ENCODE results near the gene SKIC8. TPM values are rescaled to one million over a fixed set of nuclear protein-coding genes. Genes with fewer than 3 reads are reported as not detected.

SKIC8 gene
- total RNA-seq, result 10 to 100 TPM; 44.5 to 44.7 TPM

DNA sequence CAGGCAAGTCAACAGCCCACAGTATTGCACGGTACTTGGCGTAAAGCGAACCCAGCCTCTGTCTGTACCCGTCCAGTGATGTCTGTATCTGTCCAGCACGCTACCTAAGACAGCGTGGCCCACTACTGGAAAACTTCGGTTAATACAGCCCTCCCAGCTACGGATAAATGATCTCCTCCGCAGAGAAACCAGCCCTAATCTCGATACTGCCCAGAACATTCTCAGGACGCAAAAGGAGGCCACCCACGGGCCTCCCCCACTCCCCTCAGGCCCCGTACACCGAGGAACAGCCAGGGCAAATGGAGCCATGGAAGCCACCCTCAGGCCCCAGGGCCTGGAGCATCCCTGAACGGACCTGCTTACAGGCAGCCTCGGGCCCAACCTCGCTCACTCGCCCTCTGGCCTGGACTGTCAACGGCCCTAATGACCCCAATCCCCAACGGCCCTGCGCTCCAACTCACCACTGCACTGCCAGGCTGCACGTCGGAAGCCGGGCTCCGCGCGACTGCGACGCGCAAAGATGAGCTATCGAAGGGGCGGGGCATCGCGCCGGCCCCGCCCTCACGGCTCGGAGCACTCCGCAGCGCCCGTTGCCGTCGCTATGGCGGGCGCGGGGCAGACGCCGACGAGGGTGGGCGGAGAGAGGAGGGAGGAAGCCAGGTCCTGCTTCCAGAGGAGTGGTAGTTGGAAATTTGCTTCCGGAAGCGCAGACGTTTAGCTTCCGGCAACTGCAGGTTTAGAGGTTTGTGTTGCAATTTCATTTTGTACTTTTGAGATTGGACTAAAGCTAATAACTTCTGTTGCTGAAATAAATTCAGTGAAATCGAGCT is at the start of gene SKIC8:
Gene SKIC8 (minus strand): TSS at position 509 of the 830 bp plus-strand sequence. CDS start 3,923 bp downstream, outside the sequence.
- H3K4me1 Mint-ChIP-seq, result peaks cover 27% of the 10 kb centered on the region
- peaks cover 3% of the 10 kb centered on the region for H3K27me3 Mint-ChIP-seq
- H3K9me3 Mint-ChIP-seq, result no peaks in the 10 kb centered on the region
- H3K4me3 Mint-ChIP-seq, result peak within 1 kb of the TSS; percentile 99
- H3K27ac Mint-ChIP-seq, result peak within 1 kb of the TSS; percentile 98
- peak; percentile 91 for DNase-seq
- ChIA-PET POLR2A (interaction anchor here (0.6 to 1.0 kb wide), 5 partner anchors 20 to 241 kb away, joined by 3 to 4 read pairs (median 3); partner anchors contain the start of genes DNAJA4 and PSMA4), CTCF (interaction anchor here (0.7 to 3.0 kb wide), 10 partner anchors 8 to 330 kb away, joined by 3 to 16 read pairs (median 4); partner anchors contain the start of gene DNAJA4)
- H3K36me3 Mint-ChIP-seq (ENCODE audit: low read depth), result peaks cover 4% of the 10 kb centered on the region

DNA sequence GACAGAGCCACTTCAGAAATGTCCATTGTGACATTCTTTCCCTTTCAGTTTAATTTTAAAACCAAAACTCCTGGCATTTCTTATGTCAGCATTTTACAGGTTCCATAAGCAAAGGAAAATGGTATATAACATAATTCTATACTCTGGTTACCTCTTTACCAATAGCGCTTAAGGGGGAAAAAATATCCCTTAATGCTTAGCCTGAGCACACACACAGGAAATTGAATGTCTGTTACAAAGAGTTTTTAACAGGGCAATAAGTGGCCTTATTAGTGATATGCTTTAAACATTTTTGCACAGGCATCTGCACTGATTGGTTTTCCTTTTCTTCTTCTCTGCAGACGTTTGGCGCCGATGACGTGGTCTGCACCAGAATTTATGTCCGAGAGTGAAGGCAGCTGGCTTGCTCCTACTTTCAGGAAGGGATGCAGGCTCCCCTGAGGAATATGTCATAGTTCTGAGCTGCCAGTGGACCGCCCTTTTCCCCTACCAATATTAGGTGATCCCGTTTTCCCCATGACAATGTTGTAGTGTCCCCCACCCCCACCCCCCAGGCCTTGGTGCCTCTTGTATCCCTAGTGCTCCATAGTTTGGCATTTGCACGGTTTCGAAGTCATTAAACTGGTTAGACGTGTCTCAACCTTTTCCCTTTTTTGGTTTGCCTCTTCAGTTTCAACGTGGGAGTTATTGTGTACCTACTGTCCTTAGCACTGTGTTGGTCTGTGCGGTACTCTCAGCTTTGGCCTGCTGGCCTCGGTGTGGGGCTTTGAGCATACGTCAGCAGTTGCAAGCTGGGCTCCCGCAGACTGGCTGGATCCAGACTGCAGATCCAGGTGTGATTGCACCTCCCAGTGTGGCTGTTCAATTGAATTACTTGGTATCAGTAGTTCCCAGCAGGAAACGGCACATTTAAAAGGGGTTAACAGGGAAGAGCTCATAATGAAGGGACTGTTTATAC is 48.5 kb upstream of the SKIC8 start:
- H3K27ac Mint-ChIP-seq, result no peak overlapping the region

DNA sequence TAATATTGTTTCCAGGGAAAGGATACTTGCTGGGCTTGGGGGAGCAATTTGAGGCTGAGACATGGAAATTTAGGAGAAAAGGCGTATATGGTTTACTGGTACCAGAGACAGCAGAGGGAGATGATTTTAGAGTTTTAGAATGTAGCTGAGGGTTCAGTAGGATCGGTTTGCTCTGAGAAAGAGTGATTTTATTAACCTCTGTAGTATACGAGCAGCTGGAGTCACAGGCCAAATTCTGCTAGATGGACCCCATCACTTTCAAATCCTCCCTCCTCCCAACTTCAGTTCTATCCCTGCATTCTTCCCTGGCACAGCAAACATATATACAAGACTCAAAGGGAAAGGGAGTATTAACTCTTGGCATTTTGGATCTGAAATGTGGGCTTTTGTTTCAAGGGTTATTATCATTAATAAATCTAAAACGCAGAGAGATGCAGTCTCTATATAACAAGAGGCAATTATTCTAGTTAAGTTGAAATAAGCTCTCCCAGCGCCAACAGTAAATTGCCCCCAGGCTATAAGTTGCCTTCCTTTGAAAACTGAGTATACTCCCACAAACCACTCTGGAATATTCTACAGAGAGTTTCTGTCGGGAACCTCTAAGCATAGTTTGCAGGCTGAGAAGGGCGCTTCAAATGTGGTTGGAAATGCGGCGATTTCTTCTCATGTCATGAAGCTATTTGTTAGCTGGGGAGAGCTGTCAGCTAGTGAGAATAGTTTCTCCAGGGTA is 46.2 kb upstream of the SKIC8 start:
- Mint-ChIP-seq H3K9me3 (no peaks in the 10 kb centered on the region), H3K4me1 (no peaks in the 10 kb centered on the region), H3K4me3 (no peak overlapping the region), H3K27ac (no peak overlapping the region), H3K27me3 (peaks cover 42% of the 10 kb centered on the region), H3K36me3 (ENCODE audit: low read depth) (no peaks in the 10 kb centered on the region)
- ChIA-PET POLR2A (no interaction called here), CTCF (interaction anchor here (2.1 kb wide), 1 partner anchor 12 kb away, joined by 9 read pairs; no protein-coding TSS in a partner anchor)
- no peak for DNase-seq

More for the DNA sequence above, 48.5 kb upstream of the SKIC8 start:
- POLR2A ChIA-PET, result no interaction called here
- H3K36me3 Mint-ChIP-seq (ENCODE audit: low read depth), result no peaks in the 10 kb centered on the region
- no peak overlapping the region for H3K4me3 Mint-ChIP-seq
- peaks cover 21% of the 10 kb centered on the region for H3K27me3 Mint-ChIP-seq
- DNase-seq, result no peak
- H3K4me1 Mint-ChIP-seq, result no peaks in the 10 kb centered on the region
- no peaks in the 10 kb centered on the region for H3K9me3 Mint-ChIP-seq
- CTCF ChIA-PET, result interaction anchor here (1.1 to 1.5 kb wide), 2 partner anchors 10 to 20 kb away, joined by 3 read pairs; no protein-coding TSS in a partner anchor

DNA sequence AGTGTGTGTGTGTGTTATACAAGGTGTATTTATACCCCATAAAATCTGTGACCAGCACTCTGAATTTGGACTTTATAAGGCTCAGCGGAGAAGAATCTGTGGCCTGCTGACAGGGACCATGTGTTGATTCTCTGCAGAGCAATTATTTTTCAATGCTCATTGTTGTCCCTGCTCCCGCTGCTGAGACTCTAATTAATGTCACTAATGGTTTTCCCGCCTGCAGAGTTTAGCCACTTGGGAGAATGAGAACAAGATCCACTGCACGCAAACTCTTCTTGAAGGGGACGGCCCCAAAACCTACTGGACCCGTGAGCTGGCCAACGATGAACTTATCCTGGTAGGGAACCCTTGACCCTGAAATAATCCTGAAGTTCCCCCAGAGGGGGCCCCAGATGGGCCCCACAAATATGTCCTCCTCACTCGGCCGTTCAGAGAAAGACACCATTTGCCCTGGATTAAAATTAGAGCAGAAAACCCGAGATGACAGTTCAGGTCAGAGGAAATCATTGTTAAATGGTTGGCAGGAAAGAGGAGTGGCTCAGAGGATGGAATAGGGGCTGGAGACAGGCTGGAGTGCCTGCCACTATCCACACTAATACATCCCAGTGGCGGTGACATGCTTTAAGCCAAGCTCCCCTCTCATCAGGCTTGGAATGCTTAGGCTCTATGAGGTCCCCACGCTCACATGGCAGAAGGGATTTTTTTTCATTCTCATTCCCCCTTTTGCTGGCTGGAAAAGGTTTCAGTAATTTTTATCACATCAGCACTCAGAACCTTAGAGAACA is 44.1 kb upstream of the SKIC8 start:
- Mint-ChIP-seq H3K9me3 (no peaks in the 10 kb centered on the region), H3K4me1 (peaks cover 2% of the 10 kb centered on the region), H3K27ac (no peak overlapping the region), H3K27me3 (peaks cover 62% of the 10 kb centered on the region), H3K4me3 (no peak overlapping the region), H3K36me3 (ENCODE audit: low read depth) (no peaks in the 10 kb centered on the region)
- ChIA-PET POLR2A (no interaction called here), CTCF (interaction anchor here (2.1 kb wide), 1 partner anchor 14 kb away, joined by 9 read pairs; no protein-coding TSS in a partner anchor)
- no peak for DNase-seq

DNA sequence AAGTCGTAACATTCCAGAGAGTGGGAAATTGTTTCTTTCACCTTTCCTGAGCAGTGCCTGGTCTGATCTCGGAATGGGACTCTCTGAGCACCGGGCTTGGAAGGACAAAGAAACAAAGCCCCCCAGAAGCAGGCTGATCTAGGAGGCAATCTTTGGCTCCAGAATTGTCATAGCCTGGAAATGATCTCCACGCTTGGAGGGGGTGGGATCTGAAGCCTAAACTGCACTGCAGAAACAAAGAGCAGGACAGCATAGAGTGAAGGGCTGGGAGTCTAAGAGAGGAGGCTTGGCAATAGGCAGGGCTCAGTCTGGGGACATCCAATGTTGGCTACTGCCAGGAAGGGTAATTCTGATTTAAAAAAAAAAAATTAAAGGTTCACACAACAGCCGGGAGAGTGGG is 42.6 kb upstream of the SKIC8 start:
- ChIA-PET POLR2A (no interaction called here), CTCF (no interaction called here)
- Mint-ChIP-seq H3K4me1 (peaks cover 2% of the 10 kb centered on the region), H3K4me3 (no peak overlapping the region), H3K27ac (no peak overlapping the region), H3K36me3 (ENCODE audit: low read depth) (no peaks in the 10 kb centered on the region), H3K9me3 (no peaks in the 10 kb centered on the region), H3K27me3 (peaks cover 65% of the 10 kb centered on the region)
- no peak for DNase-seq

DNA sequence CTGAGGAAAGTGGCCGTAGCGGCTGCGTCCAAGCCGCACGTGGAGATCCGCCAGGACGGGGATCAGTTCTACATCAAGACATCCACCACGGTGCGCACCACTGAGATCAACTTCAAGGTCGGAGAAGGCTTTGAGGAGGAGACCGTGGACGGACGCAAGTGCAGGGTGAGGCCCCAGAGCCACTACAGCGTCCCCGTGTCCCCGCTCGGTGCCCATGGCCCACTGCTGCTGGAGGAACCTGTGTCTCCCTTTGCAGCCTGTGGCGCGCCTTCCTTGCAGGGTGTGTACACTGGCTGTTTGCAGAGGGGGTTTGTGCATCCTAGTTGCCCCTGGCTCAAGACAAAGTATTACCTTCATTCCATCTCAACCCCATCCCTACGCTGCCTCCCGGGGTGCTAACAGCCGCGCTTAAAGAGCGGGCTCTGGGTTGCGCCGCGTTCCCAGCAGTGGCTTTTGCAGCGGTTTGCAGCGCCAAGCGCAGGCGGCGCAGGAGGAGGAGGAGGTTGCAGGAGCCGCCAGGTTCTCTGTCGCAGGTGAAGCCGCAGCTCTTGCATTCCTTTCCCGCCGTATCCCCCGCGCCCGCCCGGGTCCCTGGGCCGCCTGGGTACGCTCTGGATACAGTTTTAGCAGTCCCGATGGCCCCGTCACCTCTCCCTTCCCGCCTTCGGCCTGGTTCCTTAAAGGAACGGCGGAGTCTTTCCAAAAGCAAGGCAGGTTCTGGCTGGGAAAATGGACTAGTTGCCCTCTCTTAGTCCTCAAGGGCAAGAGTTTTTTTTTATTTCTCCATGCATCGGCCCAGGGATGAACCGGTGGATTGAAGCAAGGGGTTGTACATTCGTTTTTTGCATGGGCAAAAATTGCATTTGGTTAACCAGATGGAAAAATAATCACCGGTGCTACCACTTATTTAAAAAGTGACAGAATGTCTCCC is 41.9 kb upstream of the SKIC8 start:
- Mint-ChIP-seq H3K36me3 (ENCODE audit: low read depth) (no peaks in the 10 kb centered on the region), H3K4me1 (peaks cover 2% of the 10 kb centered on the region), H3K4me3 (no peak overlapping the region), H3K27me3 (peaks cover 60% of the 10 kb centered on the region), H3K9me3 (no peaks in the 10 kb centered on the region), H3K27ac (no peak overlapping the region)
- CTCF ChIA-PET, result no interaction called here
- DNase-seq, result no peak
- POLR2A ChIA-PET, result no interaction called here

DNA sequence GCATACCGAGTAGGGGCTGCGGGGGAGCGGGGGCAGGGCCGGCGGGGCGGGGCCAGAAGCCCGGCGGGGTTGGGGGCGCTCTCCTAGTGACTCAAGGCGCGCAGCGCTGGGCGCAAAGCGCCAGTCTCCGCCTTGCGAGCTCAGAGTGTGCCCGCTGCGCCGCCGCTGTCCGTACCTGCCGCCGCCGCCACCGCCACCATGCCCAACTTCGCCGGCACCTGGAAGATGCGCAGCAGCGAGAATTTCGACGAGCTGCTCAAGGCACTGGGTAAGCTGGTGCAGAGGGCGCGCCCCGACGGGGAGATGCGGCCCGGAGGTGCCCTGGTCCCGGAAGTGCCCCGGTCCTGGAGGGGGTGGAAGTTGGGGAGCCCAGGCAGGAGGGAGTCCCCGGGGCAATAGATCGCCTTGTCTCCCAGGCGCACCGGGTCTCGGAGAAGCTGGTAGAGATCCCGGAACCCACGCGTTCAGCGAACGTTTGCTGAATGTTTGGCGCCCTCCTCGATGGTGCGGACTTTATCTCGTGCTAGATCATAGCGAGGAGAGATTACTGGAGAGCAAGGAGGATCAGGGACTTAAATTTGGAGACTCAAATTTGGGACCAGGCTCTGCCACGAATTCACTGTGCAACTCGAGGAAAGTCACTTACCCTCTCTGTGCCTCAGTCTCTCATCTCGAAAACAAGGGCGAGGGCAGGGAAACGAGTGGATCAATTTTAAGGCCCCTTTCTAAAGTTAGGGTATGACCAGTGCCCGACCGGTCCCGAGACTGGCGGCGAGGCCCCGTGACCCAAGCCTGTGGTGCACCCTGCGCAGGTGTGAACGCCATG is 41.0 kb upstream of the SKIC8 start, which contains the start of gene CRABP1:
Gene CRABP1 (plus strand): TSS at position 123 of the 826 bp plus-strand sequence. CDS start 76 bp downstream, at position 199.
- POLR2A ChIA-PET, result no interaction called here
- CTCF ChIA-PET, result no interaction called here
- H3K9me3 Mint-ChIP-seq, result no peaks in the 10 kb centered on the region
- H3K27me3 Mint-ChIP-seq, result peaks cover 58% of the 10 kb centered on the region
- DNase-seq, result no peak
- H3K4me3 Mint-ChIP-seq, result no peak within 1 kb of the TSS
- no peak within 1 kb of the TSS for H3K27ac Mint-ChIP-seq
- H3K4me1 Mint-ChIP-seq, result peaks cover 2% of the 10 kb centered on the region
- no peaks in the 10 kb centered on the region for H3K36me3 Mint-ChIP-seq (ENCODE audit: low read depth)

DNA sequence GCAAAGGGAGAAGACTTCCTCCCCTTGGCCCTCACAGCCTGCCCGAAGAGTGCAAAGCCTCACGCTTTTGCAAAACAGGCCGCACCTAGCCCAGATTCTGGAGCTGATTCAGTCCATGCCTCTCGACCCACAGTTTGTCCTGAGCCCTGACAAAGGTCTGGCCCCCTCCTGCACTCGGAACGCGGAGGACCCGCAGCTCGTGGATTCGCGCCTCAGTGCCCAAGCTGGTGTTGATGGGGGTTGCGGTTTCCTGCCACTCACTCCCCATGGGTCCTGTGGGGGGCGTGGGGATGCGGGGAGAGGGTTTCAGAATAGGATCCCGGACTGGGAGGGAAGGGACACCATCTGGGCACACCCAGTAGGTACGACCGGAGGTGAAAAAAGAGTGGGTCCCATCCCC is 40.1 kb upstream of the SKIC8 start:
- ChIA-PET CTCF (no interaction called here), POLR2A (no interaction called here)
- Mint-ChIP-seq H3K27me3 (peaks cover 52% of the 10 kb centered on the region), H3K27ac (no peak overlapping the region), H3K4me3 (no peak overlapping the region), H3K9me3 (no peaks in the 10 kb centered on the region), H3K36me3 (ENCODE audit: low read depth) (no peaks in the 10 kb centered on the region), H3K4me1 (peaks cover 2% of the 10 kb centered on the region)
- no peak for DNase-seq

DNA sequence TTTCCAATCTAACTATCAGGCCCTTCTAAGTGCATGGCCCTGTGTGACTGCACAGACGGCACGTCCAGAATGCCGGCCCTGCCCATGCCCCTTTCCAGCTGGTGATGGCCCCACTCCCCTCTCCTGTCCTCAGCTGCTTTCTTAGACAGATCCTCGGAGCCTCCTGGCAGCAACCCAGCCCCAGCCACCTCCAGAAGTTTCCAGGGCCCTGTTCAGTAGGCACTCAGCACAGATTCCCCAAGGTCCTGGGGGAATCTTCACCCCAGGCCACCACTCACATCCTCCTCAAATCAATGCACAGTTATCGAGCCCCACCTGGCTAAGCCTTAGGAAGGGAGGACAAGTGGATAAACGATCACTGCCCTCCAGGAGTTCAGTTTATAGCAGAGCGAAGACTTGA is 39.4 kb upstream of the SKIC8 start:
- no peaks in the 10 kb centered on the region for H3K36me3 Mint-ChIP-seq (ENCODE audit: low read depth)
- ChIA-PET CTCF (no interaction called here), POLR2A (no interaction called here)
- DNase-seq, result no peak
- H3K27me3 Mint-ChIP-seq, result peaks cover 52% of the 10 kb centered on the region
- no peaks in the 10 kb centered on the region for H3K9me3 Mint-ChIP-seq
- no peak overlapping the region for H3K27ac Mint-ChIP-seq
- H3K4me1 Mint-ChIP-seq, result peaks cover 2% of the 10 kb centered on the region
- H3K4me3 Mint-ChIP-seq, result no peak overlapping the region

DNA sequence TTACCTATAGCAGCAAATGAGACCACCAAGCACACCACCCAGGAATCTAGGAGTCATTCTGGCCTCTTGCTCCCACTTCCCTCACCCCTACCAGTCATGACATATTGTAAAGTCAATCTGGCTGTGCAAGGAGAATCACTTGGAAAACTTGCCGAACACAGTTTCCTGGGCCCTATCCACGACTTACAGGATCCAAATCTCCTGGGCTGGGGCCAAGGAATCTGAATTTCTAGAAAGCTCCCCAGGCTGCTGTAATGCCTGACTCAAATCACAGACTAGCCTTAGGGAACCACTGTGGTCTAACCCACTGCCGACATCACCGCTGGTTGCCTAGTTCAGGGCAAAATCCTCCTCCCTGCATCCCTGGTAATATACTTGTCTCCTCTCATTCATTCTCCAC is 36.6 kb upstream of the SKIC8 start:
- Mint-ChIP-seq H3K9me3 (no peaks in the 10 kb centered on the region), H3K27ac (no peak overlapping the region), H3K36me3 (ENCODE audit: low read depth) (no peaks in the 10 kb centered on the region), H3K27me3 (peaks cover 32% of the 10 kb centered on the region), H3K4me3 (no peak overlapping the region), H3K4me1 (peaks cover 2% of the 10 kb centered on the region)
- ChIA-PET CTCF (interaction anchor here (1.7 kb wide), 1 partner anchor 87 kb away, joined by 4 read pairs; no protein-coding TSS in a partner anchor), POLR2A (no interaction called here)
- no peak for DNase-seq

All from activated CD4-positive, alpha-beta T cell treated with anti-CD3 and anti-CD28 coated beads, Interleukin-2, amount 10 ng/mL, durations not matched to agents 7 days and 5 days (primary cell).